Smooth muscle cell (in vitro differentiated cells): Measurements from ENCODE around the gene FAM13A. TPM values are rescaled to one million over a fixed set of nuclear protein-coding genes. Genes with fewer than 3 reads are reported as not detected.
A peak's percentile ranks its signal among the peaks of the same experiment; 100 is the strongest.
"Not testable (repeated sequence)": the region's sequence is repeated elsewhere in the genome, so short reads cannot be mapped to it uniquely, and the experiment has no call there.

Source experiments
- DNase-seq: peaks from one replicate; lab custom pipeline; 2025; ENCODE audit not compliant: unreplicated experiment; lab: John Stamatoyannopoulos, UW
- H2AFZ ChIP-seq: fragments of 200-600 bp; sonication (generic); 2 replicates; pipeline ENCODE4 v1.6.0; 2016; ENCODE audit warnings: antibody characterized with exemption, low read depth, mild to moderate bottlenecking
- H3F3A ChIP-seq: fragments of 200-600 bp; sonication (generic); 2 replicates; pipeline ENCODE4 v1.6.0; 2017; ENCODE audit warnings: antibody characterized with exemption, low read depth
- H3K27ac ChIP-seq: fragments of 200-600 bp; sonication (generic); 2 replicates; pipeline ENCODE4 v1.5.1; 2016; ENCODE audit warnings: low read depth, mild to moderate bottlenecking
- H3K27me3 ChIP-seq: fragments of 200-600 bp; sonication (generic); 2 replicates; pipeline ENCODE4 v1.6.1; 2016; ENCODE audit warnings: low read depth, mild to moderate bottlenecking
- H3K36me3 ChIP-seq: fragments of 200-600 bp; sonication (generic); 2 replicates; pipeline ENCODE4 v1.5.1; 2016; ENCODE audit warnings: low read depth
- H3K4me1 ChIP-seq: fragments of 200-600 bp; sonication (generic); 2 replicates; pipeline ENCODE4 v1.5.1; 2016; ENCODE audit warnings: low read depth
- H3K4me2 ChIP-seq: fragments of 200-600 bp; sonication (generic); 2 replicates; pipeline ENCODE4 v1.6.0; 2016; ENCODE audit warnings: mild to moderate bottlenecking
- H3K4me3 ChIP-seq: fragments of 200-600 bp; sonication (generic); 2 replicates; pipeline ENCODE4 v1.5.1; 2016; ENCODE audit warnings: mild to moderate bottlenecking
- H3K79me2 ChIP-seq: fragments of 200-600 bp; sonication (generic); 2 replicates; pipeline ENCODE4 v1.6.0; 2016; ENCODE audit warnings: low read depth, mild to moderate bottlenecking
- H3K9ac ChIP-seq: fragments of 200-600 bp; sonication (generic); 2 replicates; pipeline ENCODE4 v1.6.0; 2016; ENCODE audit warnings: low read depth
- H3K9me3 ChIP-seq: fragments of 200-600 bp; sonication (generic); replicated peaks from 2 replicates; pipeline ENCODE4 v1.5.1; 2016; ENCODE audit warnings: low read depth
- H4K20me1 ChIP-seq: fragments of 200-600 bp; sonication (generic); 2 replicates; pipeline ENCODE4 v1.6.0; 2016; ENCODE audit warnings: low read depth
- WGBS: methylation state at CpG from one replicate; pipeline ENCODE4 v1.1.7; 2016; ENCODE audit warnings: low lambda C conversion rate; 5-methylcytosine and 5-hydroxymethylcytosine counted together
- polyA plus RNA-seq: library from polyadenylated mRNA; unstranded; fragments of >200 nt; fragmentation: Nextera tagmentation; extraction: Ambion mirVana; gene quantifications from 2 replicates; pipeline ENCODE4 v1.2.1, GENCODE V29; 2016
- total RNA-seq: library from RNA; depleted of rRNA; stranded (reverse); fragments of >200 nt; gene quantifications from 2 replicates; pipeline ENCODE4 v1.2.3, GENCODE V29; 2014
- TF ChIP-seq, protein P1 (sequence below): fragments of 200-600 bp; sonication (generic); IDR thresholded peaks from 2 replicates; pipeline ENCODE4 v1.5.1; 2017; ENCODE audit warnings: borderline replicate concordance, mild to moderate bottlenecking, antibody characterized with exemption; ENCODE audit not compliant: insufficient read depth, poor library complexity, severe bottlenecking

FAM13A gene
- total and polyA plus RNA-seq, 2 experiments from 2014 or later: 14.6 to 39.9 TPM

DNA sequence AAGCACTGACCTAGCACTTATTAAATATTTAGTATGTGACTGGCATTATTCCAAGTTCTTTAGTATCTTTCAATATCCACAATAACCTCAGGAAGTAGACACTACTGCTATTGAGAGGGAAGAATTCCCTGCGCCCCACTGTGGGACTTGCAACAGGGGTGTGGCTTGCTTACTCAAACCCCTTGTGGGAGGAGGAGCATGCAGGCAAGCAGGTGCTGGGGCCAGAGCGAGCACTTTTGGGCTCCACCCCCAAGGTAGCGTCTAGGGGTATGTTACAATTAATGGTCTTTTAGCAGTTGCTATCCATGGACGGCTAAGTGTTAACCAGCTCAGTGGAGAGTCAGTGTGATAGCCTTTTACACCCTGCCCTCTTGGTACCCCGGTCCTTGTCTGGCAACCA, 50.7 kb downstream of the FAM13A start:
- Histone ChIP-seq H3K4me3 (no peak overlapping the region), H3K27me3 (no peaks in the 10 kb centered on the region), H3K9ac (no peak overlapping the region), H2AFZ (no peak overlapping the region), H4K20me1 (no peaks in the 10 kb centered on the region), H3K4me2 (no peak overlapping the region), H3K27ac (no peak overlapping the region), H3F3A (no peaks in the 10 kb centered on the region), H3K9me3 (no peaks in the 10 kb centered on the region), H3K36me3 (no peaks in the 10 kb centered on the region), H3K4me1 (no peaks in the 10 kb centered on the region), H3K79me2 (no peaks in the 10 kb centered on the region)
- TF ChIP-seq, protein P1, sequence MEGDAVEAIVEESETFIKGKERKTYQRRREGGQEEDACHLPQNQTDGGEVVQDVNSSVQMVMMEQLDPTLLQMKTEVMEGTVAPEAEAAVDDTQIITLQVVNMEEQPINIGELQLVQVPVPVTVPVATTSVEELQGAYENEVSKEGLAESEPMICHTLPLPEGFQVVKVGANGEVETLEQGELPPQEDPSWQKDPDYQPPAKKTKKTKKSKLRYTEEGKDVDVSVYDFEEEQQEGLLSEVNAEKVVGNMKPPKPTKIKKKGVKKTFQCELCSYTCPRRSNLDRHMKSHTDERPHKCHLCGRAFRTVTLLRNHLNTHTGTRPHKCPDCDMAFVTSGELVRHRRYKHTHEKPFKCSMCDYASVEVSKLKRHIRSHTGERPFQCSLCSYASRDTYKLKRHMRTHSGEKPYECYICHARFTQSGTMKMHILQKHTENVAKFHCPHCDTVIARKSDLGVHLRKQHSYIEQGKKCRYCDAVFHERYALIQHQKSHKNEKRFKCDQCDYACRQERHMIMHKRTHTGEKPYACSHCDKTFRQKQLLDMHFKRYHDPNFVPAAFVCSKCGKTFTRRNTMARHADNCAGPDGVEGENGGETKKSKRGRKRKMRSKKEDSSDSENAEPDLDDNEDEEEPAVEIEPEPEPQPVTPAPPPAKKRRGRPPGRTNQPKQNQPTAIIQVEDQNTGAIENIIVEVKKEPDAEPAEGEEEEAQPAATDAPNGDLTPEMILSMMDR: no peak
- 98% methylated on average over 5 of the region's 5 CpGs for WGBS
- no peak for DNase-seq

DNA sequence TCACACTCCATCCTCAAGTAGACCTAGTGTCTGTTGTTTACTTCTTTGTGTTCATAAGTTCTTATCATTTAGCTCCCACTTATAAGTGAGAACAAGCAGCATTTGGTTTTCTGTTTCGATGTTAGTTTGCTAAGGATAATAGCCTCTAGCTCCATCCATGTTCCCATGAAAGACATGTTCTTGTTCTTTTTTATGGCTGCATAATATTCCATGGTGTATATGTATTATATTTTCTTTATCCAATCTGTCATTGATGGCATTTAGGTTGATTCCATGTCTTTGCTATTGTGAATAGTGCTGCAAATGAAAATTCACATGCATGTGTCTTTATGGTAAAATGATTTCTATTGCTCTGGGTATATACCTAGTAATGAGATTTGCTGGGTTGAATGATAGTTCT, 51.9 kb downstream of the FAM13A start:
- not testable (repeated sequence) for H3K9me3 ChIP-seq, DNase-seq, H2AFZ ChIP-seq, H4K20me1 ChIP-seq, H3K79me2 ChIP-seq, H3K4me2 ChIP-seq, H3K27me3 ChIP-seq, H3K27ac ChIP-seq, H3K36me3 ChIP-seq, H3K4me1 ChIP-seq, H3F3A ChIP-seq, H3K4me3 ChIP-seq, H3K9ac ChIP-seq
- 100% methylated on average over 1 of the region's 1 CpG for WGBS

DNA sequence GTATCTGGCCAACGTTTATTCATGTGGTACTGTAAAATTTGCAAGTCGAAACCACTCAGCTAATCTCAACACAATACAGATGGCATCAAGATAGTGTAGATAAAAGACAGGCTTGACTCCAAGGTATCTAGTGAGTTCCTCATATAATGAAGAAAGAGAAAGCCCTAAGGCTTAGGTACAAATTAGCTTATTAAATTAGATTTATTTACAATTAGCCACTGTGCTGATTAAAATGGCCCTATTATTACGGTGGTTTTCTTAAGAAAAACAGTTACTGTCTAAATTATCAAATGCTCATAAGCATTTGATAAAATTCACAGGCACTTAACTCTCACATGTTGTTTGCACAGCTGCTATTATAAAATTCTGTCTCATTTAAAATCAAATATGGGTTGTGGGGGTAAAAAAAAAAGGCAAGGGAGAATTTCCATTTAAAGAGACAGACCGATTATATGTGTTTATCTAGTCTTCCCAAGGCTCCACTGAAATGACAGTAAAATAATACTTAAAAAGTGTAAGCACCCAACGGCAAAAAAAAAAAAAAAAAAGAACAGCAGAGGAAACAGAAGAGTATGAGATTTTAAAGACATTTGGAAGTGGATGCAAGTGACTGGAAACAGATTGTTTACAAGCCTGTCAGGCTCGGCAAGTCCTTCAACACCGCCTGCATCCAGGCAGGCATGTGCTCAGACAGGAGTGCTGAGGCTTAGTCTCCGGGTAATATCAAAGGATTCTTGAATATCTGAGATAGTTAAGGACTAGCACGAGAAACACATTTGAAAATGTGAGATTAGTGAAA, 55.1 kb downstream of the FAM13A start:
- H3K4me3 ChIP-seq: no peak overlapping the region
- peak overlapping the region; percentile 39 for H3K4me2 ChIP-seq
- no peaks in the 10 kb centered on the region for H4K20me1 ChIP-seq
- H3K4me1 ChIP-seq: no peaks in the 10 kb centered on the region
- H3K79me2 ChIP-seq: no peaks in the 10 kb centered on the region
- no peaks in the 10 kb centered on the region for H3F3A ChIP-seq
- H2AFZ ChIP-seq: peak overlapping the region; percentile 28
- no peaks in the 10 kb centered on the region for H3K36me3 ChIP-seq
- DNase-seq: no peak
- H3K27ac ChIP-seq: no peak overlapping the region
- no peak overlapping the region for H3K9ac ChIP-seq
- TF ChIP-seq, protein P1: no peak
- 22% methylated on average over 9 of the region's 9 CpGs for WGBS
- H3K9me3 ChIP-seq: no peaks in the 10 kb centered on the region
- H3K27me3 ChIP-seq: no peaks in the 10 kb centered on the region

DNA sequence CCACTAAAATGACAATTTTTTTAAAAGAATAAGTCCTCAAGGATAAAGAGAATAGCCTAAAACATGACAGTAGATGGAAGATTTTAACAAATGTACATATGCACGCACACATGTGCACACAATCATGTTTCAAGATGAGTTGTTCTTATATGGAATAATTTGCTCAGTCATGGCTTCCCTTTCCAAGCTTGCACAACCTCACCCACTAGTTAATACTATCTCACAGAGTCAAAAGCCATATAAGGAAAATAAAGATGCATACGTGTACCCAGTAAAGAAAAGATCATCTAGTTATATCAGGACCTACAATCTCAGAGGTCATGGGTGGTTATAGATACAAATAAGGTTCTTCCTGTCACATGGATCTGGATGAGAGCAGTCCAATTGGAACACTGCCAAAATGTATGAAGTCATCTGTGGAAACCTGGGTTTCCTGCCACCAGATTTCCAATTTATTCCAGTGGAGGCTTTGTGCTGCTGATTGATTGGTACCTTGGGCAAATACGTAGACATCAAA, 56.1 kb downstream of the FAM13A start:
- Histone ChIP-seq H3F3A (no peaks in the 10 kb centered on the region), H3K27ac (no peak overlapping the region), H3K4me2 (no peak overlapping the region), H4K20me1 (no peaks in the 10 kb centered on the region), H3K27me3 (no peaks in the 10 kb centered on the region), H3K9me3 (no peaks in the 10 kb centered on the region), H2AFZ (no peak overlapping the region), H3K4me1 (no peaks in the 10 kb centered on the region), H3K79me2 (no peaks in the 10 kb centered on the region), H3K36me3 (no peaks in the 10 kb centered on the region), H3K4me3 (no peak overlapping the region), H3K9ac (no peak overlapping the region)
- 84% methylated on average over 3 of the region's 3 CpGs for WGBS
- no peak for DNase-seq
- TF ChIP-seq, protein P1: no peak
